HG03558 (cell line): ENCODE data around the gene DCBLD1.
"Not testable (repeated sequence)": the region's sequence is repeated elsewhere in the genome, so short reads cannot be mapped to it uniquely, and the experiment has no call there.

Experiments
- ATAC-seq: cut with Tn5 transposase; IDR thresholded peaks from one replicate; pipeline ENCODE4 v1.9.1; 2021; ENCODE audit warnings: moderate number of reproducible peaks; ENCODE audit not compliant: unreplicated experiment; ENCODE audit errors: extremely low read depth

Gene DCBLD1

DNA sequence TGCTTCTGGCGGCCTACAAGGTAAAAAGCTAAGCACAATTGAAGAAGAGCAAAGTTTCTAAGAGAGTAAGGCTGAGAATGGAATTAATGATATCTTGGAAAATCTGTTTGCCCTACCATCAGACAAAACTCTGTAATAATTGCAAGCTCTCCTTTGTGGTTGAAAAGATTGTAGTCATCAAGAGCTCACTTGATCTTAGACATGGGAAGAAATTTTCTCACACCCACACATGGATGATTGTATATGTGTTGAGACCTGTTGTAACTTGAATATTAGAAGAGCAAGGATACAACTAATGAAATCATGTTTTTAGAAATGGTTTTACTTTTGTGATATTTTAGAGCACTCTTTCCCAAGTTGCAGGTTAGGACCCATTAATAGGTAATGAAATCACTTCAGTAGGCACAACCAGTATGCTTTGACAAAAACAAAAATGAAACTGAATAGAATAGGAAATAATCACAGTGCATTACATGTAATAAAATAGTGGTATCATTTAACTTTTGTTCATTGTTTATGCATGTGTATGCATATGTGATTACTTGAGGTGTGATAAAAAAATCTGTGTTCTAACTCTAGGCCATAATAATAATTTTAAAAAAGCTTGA lies 14.0 kb downstream of the DCBLD1 start:
- no peak for ATAC-seq

DNA sequence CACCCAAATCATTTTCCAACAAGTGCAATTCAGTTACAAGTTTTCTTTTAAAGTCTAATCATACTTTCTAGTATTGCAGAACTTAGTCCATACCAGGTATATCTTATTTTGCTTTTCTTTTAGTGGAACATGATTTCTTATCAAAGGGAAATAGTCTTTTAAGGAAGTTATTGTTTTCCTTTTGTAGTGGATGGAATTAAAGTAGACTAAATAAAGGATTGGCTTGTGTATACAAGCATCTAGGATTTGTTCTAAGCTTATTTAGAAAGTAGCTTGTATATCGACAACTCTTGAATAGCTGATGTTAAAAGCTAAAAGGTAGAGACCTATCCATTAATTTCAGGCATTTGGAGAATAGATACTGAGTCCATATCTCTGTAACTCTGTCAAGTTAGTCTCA lies 14.8 kb downstream of the DCBLD1 start:
- ATAC-seq, result no peak

DNA sequence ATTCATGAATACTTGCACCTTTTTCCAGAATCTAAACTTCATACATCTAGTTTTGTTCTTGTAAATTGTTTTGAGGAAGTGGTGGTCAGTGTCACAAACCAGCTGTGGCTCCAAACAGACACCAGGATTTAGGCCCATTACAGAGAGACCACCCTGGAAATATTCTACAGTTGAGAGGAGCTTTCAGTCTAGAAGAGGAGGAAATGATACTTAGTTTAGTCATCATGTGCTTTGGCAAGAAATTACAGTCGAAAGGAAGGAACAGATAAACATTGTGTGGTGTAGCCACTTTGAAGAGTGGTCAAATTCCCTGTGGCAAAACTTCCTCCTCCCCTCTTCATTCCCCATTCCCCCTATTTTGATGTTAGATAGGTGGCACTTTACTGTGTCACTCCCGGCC lies 15.7 kb downstream of the DCBLD1 start:
- no peak for ATAC-seq

DNA sequence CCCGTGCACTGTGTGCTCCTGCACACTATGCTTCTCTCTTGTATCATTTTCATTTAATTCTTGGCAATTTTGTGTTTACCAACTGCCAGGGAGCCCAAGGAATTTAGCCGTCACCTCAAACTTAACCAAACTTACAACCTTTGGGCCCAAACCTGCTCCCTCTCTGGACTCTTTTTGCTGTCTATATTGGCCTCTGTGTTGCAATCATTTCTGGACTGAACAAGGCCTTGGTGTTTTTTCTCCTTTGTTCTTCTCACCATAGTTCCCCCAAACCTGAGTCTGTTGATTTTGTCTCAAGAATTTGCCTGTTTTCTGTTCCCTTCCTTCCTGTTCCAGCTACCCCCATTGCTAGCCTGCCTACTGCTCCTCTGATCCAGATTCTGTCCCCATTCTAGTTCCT lies 19.2 kb downstream of the DCBLD1 start:
- no peak for ATAC-seq

DNA sequence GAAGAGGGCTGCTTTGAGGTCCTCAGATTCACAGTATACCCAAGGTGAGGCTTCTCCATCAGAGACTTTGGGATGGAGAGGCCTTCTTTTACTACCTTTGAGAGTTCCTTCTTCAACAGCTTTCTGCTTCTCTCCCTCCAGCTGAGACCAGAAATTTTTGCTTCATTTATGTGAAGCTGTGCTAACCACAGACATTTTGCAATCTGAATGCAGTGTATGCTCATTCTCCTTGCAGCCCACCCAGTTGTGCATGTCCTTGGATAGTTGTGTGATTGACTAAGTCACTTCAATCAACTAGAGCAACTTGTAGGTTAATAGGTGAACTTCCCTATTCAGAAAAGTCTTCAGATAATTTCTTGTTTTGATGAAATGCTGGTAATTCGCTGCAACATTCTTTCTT lies 20.1 kb downstream of the DCBLD1 start:
- no peak for ATAC-seq

DNA sequence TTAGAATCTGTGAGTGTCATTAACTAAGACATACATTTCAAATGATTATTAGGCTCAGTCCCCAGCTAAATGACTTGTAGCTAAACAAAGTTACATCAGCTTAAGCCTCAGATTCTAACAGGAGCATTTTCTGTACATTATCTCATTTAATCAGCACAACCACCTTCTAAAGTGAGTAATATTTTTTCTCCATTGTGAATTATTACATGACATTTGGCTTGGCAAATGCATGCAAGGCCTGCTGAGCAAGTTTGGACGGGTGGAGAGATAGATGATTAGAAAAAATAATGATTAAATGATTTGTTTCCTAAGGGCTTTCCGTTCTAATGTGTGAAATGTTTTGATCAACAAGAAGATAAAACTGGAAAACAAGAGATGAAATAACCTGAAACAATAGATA lies 20.7 kb downstream of the DCBLD1 start:
- no peak for ATAC-seq

DNA sequence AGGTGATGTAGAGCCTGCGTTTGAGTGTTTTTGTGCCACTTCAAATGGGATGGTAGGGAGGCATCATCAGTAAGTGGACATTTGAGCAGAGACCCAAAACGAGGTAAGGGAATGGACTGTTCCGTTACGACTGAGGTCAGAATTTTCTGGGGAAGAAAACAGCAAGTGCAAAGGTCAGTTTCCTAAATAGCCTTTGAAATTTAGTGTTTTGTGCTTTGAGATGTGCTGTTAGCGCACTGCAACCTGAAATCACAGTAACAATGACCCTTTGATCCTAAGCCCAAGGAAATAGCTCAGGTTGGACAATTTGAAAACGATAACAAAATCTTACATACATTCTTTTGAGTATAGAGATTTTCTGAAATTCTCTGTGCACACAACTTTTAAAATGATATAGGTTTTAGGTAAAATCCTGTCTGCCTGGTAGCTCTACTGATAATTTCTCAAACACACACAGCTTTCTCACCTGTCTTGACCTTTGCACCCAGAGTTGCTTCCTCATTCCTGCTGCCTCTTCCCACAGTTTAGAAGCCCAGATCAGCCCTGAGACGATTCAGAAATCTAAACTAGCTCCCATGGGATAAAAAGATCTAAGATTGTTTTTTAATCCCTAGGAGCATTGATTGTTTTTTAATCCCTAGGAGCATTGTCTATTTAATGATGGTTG lies 22.1 kb downstream of the DCBLD1 start:
- ATAC-seq, result no peak

DNA sequence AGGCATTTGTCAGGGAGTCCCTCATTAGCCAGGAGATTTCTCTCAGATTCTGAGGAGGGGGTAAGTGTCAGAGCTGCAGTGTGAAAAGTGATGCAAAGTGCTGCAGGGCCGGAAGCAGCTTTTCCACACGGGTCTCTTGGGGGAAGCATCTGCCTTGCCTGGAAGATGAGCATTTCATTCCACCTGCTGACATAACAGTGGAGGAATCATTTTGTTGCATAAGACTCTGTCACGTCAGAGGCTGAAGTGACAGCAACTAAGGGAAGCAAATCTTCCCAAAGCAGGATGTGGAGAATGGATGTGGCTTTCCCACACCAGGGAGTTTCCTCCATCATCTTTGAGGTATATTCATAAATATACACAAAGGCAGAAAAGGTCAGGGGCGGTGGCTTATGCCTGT lies 22.8 kb downstream of the DCBLD1 start:
- no peak for ATAC-seq

DNA sequence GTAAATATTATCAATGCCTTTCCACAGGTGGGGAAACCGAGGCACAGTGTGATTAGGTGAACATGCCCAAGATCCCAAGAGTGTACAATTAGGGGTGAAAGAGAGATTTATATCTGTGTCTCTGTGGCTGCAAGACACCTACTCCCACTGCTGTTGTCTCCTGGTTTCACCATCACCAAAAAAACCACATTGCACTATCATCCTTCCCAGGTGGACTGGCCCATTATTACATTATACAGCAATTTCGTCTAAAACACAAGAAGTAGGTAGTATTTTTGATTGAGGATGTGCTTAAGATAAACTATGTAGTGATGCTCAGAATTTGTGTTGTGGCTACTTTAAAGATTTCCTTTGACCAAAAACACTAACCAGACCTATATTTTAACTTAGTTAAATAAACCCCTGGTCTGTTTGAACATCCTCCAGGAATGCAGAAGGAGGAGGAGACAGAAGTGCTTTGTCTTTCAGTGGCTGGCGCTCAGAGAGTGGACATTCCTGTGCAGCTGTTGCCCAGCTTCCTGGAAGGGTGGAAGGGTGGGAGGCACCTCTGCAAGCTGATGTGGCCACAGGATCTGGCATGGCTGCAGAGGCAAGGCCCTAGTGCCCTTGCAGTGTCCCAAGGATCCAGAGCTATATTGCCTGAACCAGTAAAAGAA lies 23.8 kb downstream of the DCBLD1 start:
- ATAC-seq, result no peak

DNA sequence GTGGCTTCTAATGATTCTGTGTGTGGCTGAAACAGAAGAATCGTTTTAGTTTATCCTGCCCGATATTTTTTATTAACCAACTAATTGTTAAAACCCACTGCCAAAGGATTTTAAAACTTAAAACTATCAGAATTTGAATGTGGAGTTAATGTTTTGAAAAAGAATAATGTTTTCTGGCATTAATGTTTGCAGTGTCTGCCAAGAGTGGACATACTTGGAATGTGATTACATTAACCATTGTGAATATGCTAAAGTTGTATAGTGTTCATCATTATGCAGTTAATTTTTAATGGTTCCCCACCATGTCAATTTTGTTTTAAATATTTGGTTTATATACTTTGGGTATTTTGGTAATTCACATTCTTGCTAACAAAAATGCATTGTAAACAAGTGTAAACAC lies 24.4 kb downstream of the DCBLD1 start:
- no peak for ATAC-seq

DNA sequence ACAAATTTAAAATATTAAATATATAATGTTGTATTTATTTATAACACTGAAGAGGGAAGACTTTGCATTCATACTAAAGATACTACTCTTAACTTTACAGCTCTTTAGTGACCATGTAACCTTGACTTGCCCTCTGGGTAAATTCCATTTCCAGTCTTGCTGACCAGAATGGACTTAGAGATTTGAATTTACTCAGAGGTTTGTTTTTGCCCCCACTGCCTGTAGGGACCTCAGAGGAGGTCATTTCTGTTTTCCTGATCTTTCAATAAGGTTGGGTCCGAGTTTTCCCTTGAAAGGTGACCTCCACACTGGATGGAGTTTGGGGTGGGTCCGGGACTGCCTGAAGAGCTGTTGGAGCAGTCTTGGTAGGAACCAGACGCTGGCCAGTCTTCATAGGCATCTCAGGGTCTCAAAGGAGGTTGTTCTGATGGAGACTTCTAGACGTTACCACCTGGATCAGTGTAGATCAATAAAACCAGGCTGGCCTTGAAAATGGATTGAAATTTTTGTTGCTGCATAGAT lies 26.0 kb downstream of the DCBLD1 start:
- no peak for ATAC-seq

DNA sequence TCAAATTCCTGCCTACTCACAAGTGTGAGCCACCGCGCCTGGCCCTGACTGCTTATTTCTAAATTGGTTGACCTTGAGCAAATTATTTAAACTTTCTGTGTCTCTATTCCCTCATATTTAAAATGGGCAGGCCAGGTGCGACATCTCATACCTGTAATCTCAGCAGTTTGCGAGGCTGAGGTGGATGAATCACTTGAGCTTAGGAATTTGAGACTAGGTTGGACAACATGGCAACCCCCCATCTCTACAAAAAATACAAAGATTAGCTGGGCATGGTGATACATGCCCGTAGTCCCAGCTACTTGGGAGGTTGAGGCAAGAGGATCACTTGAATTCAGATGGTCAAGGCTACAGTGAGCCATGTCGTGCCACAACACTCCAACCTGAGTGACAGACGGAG lies 26.5 kb downstream of the DCBLD1 start:
- ATAC-seq, result no peak

DNA sequence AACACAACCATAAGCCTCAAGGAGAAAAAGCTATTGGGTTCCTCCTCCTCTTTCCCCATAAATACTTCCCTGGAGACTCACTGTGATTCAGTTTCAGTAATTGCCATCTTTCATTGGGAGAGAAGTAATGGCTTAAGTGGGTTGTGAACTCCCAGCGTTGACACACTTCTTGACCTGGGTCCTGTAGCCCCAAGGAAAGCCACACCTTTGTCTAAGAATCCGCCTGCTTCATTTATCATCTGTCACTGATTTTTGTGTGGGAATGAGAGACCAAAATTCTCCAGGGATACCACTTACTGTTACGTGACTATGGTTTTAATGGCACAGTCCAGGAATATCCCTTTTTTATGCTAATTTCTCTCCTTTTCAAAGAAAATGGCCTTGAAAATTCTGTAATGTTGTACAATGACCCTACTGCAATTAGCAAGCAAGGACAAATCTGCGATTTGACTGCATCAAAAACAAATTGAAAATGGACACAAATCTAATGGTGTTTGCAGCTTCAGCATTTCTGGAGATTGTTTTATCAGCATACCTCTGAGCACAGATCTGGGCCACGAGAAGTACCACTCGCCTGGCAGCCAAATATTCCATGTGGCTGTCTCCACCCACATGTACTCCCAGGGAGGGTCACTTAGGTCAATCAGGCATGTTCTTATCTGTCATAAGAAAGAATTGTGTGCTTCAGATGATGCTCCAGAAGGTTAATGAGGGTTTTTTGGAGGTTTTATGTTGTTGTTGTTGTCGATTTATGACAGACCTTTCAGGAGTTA lies 29.8 kb downstream of the DCBLD1 start:
- ATAC-seq, result no peak

DNA sequence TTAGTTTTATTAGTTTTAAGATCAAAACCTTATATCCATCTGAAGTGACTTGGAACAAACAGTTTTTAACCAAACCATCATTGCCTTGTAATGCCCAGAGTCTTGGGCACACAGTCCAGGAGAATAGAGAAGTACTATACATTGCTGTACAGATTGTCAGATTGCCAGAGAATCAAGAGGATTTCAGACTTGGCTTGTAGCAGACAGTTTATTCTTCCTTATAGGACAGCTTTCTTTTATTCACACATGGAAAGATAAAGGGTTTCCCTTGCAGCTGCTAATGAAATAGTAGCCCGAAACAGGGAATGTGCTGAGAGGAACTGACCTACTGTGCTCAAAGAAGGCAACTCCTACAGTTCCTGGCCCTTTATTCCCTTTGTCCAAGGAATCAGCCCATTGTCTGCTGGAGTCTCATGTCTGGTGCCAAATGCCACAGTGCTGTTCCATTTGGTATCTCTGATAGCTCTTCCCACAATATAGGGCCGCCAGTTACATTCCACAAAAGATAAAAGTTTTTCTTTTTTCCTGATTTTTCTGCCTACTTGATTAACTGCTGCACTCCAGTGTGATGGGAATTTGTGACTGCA lies 30.6 kb downstream of the DCBLD1 start:
- no peak for ATAC-seq

DNA sequence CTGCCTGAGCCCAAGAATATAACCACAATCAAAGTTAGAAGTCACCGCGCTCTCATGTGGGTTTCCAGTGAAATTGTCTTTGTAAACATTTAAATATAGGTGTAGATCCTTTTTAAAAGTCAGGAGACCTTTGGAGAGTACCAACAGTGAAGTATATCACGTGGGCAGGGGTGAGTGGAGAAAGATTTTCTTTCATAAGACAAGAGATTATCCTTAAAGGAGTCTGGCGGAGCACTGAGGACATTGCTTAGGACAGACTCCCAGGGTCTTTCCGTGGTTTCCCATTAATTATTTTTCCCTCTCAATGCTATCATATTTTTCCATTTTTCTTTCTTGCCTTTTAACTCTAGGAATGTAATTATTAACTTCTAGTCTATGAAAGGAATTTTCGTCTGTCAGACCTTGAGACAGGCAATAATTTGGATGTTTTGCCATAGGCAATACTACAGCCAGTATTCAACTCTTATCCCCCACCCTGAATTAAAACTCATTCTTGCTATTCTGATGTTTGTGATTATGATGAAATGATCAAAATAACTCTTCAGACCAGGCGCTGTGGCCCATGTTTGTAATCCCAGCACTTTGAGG lies 31.4 kb downstream of the DCBLD1 start:
- no peak for ATAC-seq

DNA sequence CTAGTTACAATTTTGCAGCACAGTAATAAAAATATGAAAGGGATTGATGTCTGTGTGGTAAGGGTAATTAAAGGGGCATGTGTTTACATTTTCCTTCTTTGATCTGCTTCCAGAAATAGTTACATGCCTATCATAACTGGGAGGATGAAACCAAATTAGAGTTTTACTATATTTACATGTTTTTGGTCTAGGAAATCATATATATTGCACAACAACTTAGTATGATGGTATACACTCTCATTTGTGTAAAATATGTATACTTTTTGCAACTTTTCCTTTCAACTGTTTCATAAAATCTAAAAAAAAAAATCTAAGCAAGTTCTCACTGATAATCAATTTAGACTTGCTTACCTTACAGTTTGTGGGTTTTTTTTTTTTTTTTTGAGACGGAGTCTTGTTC lies 32.2 kb downstream of the DCBLD1 start:
- no peak for ATAC-seq

DNA sequence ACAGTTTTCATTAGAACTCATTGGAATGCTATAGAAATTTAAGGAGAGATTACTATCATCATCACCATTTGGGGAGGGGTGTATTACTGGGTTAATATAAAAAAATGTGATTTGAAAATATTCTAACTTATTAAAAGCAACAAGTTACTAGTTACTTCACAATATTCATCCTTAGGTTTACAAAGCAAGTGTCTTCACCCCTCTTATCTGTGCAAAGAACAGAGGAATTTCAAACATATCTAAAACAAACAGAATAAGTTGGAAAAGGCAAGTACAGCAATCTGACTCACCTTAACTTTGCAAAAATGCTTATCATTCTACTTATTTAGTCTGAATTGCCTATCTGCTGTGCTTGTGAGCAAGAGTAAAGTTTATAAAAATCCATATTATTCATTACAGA lies 32.9 kb downstream of the DCBLD1 start:
- no peak for ATAC-seq

DNA sequence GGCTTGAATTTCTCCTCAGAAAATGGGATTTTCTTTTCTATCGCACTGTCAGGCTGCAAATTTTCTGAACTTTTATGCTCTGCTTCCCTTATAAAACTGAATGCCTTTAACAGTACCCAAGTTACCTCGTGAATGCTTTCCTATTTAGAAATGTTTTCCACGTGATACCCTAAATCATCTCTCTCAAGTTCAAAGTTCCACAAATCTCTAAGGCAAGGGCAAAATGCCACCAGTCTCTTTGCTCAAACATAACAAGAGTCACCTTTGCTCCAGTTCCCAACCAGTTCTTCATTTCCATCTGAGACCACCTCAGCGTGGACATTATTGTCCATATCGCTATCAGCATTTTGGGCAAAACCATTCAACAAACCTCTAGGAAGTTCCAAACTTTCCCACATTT lies 35.5 kb downstream of the DCBLD1 start:
- not testable (repeated sequence) for ATAC-seq

DNA sequence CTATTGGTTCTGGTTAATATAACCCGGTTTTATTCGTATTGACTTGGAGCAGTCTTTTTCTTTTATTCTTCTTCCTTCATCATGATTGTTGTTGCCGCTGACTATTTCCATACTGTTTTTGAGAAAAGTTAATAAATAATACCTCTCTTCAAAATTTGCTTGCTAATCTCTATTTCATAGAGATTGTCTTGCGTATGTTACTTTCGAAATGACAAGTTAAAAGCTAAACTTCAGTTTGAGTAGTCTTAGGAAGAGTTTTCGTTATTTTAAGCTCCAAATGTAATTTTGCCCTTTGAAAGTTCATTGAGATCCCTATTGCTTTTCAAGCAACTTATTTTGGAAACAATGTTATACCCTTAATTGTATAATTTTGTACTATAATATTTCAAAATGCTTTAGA lies 36.4 kb downstream of the DCBLD1 start:
- no peak for ATAC-seq
